Sigmoid colon (tissue), 4 donors: ENCODE measurements around the gene XPO1.

ENCODE experiments used
- POLR2A ChIP-seq, 2 donors: fragments of 450-650 bp; IDR thresholded peaks; one replicate each; pipeline ENCODE4 v1.6.1; 2016; ENCODE audit warnings: antibody characterized with exemption in 2 of 2, mild to moderate bottlenecking in 2 of 2, moderate library complexity in 2 of 2
- POLR2AphosphoS5 ChIP-seq, 4 donors: sonication (generic); formaldehyde crosslinking; IDR thresholded peaks; one replicate each; pipeline ENCODE4 v1.6.1; 2017; ENCODE audit warnings: antibody characterized with exemption in 4 of 4
- TF ChIP-seq, protein P1 (sequence below), 4 experiments: fragments of 450-650 bp in 3 of 4; fragments of 200-600 bp in 1 of 4; IDR thresholded peaks; one replicate each; pipeline ENCODE4 v1.5.1; 2016 to 2019; ENCODE audit warnings: antibody characterized with exemption in 4 of 4, mild to moderate bottlenecking in 3 of 4, moderate library complexity in 2 of 4

DNA sequence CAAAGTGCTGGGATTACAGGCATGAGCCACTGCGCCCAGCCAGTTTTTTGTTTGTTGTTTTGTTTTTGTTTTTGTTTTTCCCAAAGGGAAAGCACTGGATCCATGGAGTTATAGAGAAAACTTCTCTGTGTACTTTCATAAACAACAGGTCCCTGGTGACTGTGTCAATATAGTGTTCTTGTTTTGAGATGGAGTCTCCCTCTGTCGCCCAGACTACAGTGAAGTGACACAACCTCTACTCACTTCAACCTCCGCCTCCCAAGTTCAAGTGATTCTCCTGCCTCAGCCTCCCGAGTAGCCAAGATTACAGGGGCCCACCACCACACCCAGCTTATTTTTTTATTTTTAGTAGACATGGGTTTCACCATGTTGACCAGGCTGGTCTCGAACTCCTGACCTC, 83.8 kb downstream of the XPO1 start:
- TF ChIP-seq POLR2A (IDR thresholded peaks at IDR 0.05), result no peak
- no peak for TF ChIP-seq POLR2AphosphoS5 (IDR thresholded peaks at IDR 0.05)
- TF ChIP-seq, protein P1, sequence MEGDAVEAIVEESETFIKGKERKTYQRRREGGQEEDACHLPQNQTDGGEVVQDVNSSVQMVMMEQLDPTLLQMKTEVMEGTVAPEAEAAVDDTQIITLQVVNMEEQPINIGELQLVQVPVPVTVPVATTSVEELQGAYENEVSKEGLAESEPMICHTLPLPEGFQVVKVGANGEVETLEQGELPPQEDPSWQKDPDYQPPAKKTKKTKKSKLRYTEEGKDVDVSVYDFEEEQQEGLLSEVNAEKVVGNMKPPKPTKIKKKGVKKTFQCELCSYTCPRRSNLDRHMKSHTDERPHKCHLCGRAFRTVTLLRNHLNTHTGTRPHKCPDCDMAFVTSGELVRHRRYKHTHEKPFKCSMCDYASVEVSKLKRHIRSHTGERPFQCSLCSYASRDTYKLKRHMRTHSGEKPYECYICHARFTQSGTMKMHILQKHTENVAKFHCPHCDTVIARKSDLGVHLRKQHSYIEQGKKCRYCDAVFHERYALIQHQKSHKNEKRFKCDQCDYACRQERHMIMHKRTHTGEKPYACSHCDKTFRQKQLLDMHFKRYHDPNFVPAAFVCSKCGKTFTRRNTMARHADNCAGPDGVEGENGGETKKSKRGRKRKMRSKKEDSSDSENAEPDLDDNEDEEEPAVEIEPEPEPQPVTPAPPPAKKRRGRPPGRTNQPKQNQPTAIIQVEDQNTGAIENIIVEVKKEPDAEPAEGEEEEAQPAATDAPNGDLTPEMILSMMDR (IDR thresholded peaks at IDR 0.05), result no peak
